PC-9 (cell line): Measurements from ENCODE around the gene POLR3C.

Experiments
- EZH2 ChIP-seq: fragments of 200-600 bp; sonication (generic); IDR thresholded peaks from 2 replicates; pipeline ENCODE4 v1.8.0; 2017; ENCODE audit warnings: antibody characterized with exemption, low read depth
- TF ChIP-seq, protein P1 (sequence below): fragments of 200-600 bp; sonication (generic); conservative IDR thresholded peaks from 2 replicates; pipeline ENCODE4 v1.6.1; 2017; ENCODE audit warnings: mixed run types, antibody characterized with exemption, mild to moderate bottlenecking, moderate library complexity

GRCh38 chr1:145796753-145797152 is 27.2 kb upstream of the POLR3C start:
- TF ChIP-seq, protein P1, sequence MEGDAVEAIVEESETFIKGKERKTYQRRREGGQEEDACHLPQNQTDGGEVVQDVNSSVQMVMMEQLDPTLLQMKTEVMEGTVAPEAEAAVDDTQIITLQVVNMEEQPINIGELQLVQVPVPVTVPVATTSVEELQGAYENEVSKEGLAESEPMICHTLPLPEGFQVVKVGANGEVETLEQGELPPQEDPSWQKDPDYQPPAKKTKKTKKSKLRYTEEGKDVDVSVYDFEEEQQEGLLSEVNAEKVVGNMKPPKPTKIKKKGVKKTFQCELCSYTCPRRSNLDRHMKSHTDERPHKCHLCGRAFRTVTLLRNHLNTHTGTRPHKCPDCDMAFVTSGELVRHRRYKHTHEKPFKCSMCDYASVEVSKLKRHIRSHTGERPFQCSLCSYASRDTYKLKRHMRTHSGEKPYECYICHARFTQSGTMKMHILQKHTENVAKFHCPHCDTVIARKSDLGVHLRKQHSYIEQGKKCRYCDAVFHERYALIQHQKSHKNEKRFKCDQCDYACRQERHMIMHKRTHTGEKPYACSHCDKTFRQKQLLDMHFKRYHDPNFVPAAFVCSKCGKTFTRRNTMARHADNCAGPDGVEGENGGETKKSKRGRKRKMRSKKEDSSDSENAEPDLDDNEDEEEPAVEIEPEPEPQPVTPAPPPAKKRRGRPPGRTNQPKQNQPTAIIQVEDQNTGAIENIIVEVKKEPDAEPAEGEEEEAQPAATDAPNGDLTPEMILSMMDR, result no peak
- no peak for TF ChIP-seq EZH2
